H1 (cell line): ENCODE measurements around the gene DEFB129. TPM values are rescaled to one million over a fixed set of nuclear protein-coding genes. Genes with fewer than 3 reads are reported as not detected.

Experiments used
- CTCF ChIA-PET: fragments of 300-600 bp; sonication (Branson Sonifier 250); formaldehyde crosslinking; loops from one replicate; lab custom pipeline; 2021; ENCODE audit not compliant: partially characterized antibody; lab: Charles Lee
- POLR2A ChIA-PET: fragments of 300-600 bp; sonication (Branson Sonifier 250); formaldehyde crosslinking; loops from one replicate; lab custom pipeline; 2021; ENCODE audit warnings: inconsistent platforms; ENCODE audit not compliant: partially characterized antibody; lab: Charles Lee
- DNase-seq, 2 experiments: peaks; one replicate each; pipeline versions ENCODE4 v3.0.0 to v3.0.0-alpha.2; 2010 to 2022; ENCODE audit warnings: low spot score in 2 of 2, low read depth in 1 of 2, mixed read lengths in 1 of 2
- FAIRE-seq: peaks from 2 replicates; lab custom pipeline; 2011; peaks lifted over from hg19 to GRCh38; lab: Jason Lieb, UNC
- H2AFZ ChIP-seq: 2 replicates; pipeline ENCODE4 v1.8.1; 2012; ENCODE audit warnings: low read length, inconsistent platforms
- H2AK5ac ChIP-seq: 2 replicates; pipeline ENCODE4 v1.6.1; 2013; ENCODE audit warnings: low read depth, low read length
- H2BK120ac ChIP-seq: replicated peaks from 2 replicates; pipeline ENCODE3; 2013; ENCODE audit warnings: low read depth, low read length, inconsistent platforms
- H2BK12ac ChIP-seq: 2 replicates; pipeline ENCODE4 v1.6.1; 2013; ENCODE audit warnings: low read depth, low read length
- H2BK15ac ChIP-seq: 2 replicates; pipeline ENCODE4 v1.6.1; 2013; ENCODE audit warnings: low read length
- H2BK20ac ChIP-seq: 2 replicates; pipeline ENCODE4 v1.6.1; 2013; ENCODE audit warnings: low read length
- H2BK5ac ChIP-seq: 2 replicates; pipeline ENCODE4 v1.6.1; 2013; ENCODE audit warnings: low read depth, low read length
- H3K14ac ChIP-seq: 2 replicates; pipeline ENCODE4 v1.6.1; 2013; ENCODE audit warnings: inconsistent platforms; ENCODE audit not compliant: insufficient read length
- H3K18ac ChIP-seq: 2 replicates; pipeline ENCODE4 v1.6.1; 2013; ENCODE audit warnings: low read length; ENCODE audit errors: extremely low read depth
- H3K23ac ChIP-seq: 2 replicates; pipeline ENCODE4 v1.6.1; 2013; ENCODE audit warnings: inconsistent platforms; ENCODE audit not compliant: insufficient read length
- H3K23me2 ChIP-seq: 2 replicates; pipeline ENCODE4 v1.6.1; 2013; ENCODE audit warnings: low read depth, low read length
- H3K27ac ChIP-seq: 2 replicates; pipeline ENCODE4 v1.6.1; 2011; ENCODE audit warnings: low read depth, low read length, inconsistent platforms
- H3K27me3 ChIP-seq, 4 experiments: replicated peaks in 1 of 4; 1 replicate in 1 of 4; 2 replicates in 3 of 4; pipeline versions ENCODE4 v1.6.1 to v1.8.1; 2011 to 2013; ENCODE audit warnings: low read length in 3 of 4, mild to moderate bottlenecking in 3 of 4, inconsistent platforms in 2 of 4, mixed read lengths in 2 of 4, moderate library complexity in 1 of 4; ENCODE audit not compliant: control insufficient read depth in 3 of 4, insufficient read depth in 3 of 4; ENCODE audit errors: extremely low read depth in 1 of 4
- H3K36me3 ChIP-seq, 4 experiments: 2 replicates each; pipeline versions ENCODE4 v1.6.1 to v1.8.1; 2011 to 2013; ENCODE audit warnings: mild to moderate bottlenecking in 4 of 4, low read length in 3 of 4, moderate library complexity in 2 of 4, control low read depth in 1 of 4, inconsistent platforms in 1 of 4; ENCODE audit not compliant: insufficient read depth in 4 of 4, control insufficient read depth in 2 of 4
- H3K4ac ChIP-seq: replicated peaks from 2 replicates; pipeline ENCODE3; 2013; ENCODE audit warnings: low read length, low read depth, mixed read lengths, inconsistent platforms; ENCODE audit not compliant: insufficient read length
- H3K4me1 ChIP-seq, 4 experiments: replicated peaks in 1 of 4; 1 replicate in 1 of 4; 2 replicates in 3 of 4; pipeline versions ENCODE4 v1.6.1 to v1.8.1; 2011 to 2013; ENCODE audit warnings: low read length in 3 of 4, inconsistent platforms in 2 of 4, mixed read lengths in 1 of 4; ENCODE audit not compliant: insufficient read depth in 4 of 4, control insufficient read depth in 3 of 4
- H3K4me2 ChIP-seq, 2 experiments: 2 replicates each; pipeline versions ENCODE4 v1.6.1 to v1.8.1; 2011 to 2013; ENCODE audit warnings: low read depth in 2 of 2, low read length in 2 of 2, control low read depth in 1 of 2, inconsistent platforms in 1 of 2, mild to moderate bottlenecking in 1 of 2; ENCODE audit not compliant: insufficient read depth in 1 of 2
- H3K4me3 ChIP-seq, 4 experiments: fragments of 200-600, 300-600 bp in 1 of 4; sonication (generic), shearing (Covaris generic), sonication (Bioruptor Twin) in 1 of 4; 2 replicates each; pipeline versions ENCODE4 v1.5.1 to v1.8.1; 2011 to 2016; ENCODE audit warnings: low read length in 4 of 4, low read depth in 3 of 4, control low read depth in 2 of 4, inconsistent platforms in 2 of 4, mild to moderate bottlenecking in 2 of 4, mixed read lengths in 1 of 4, moderate library complexity in 1 of 4; ENCODE audit not compliant: insufficient read depth in 2 of 4; ENCODE audit errors: extremely low read depth in 1 of 4
- H3K56ac ChIP-seq: replicated peaks from 2 replicates; pipeline ENCODE3; 2013; ENCODE audit warnings: low read depth, mild to moderate bottlenecking, mixed read lengths, low read length, inconsistent platforms; ENCODE audit not compliant: insufficient read length
- H3K79me1 ChIP-seq: 2 replicates; pipeline ENCODE4 v1.6.1; 2013; ENCODE audit warnings: low read depth, low read length, control low read depth
- H3K79me2 ChIP-seq, 2 experiments: 2 replicates each; pipeline versions ENCODE4 v1.6.1 to v1.8.1; 2012 to 2013; ENCODE audit warnings: low read length in 2 of 2, mild to moderate bottlenecking in 2 of 2, inconsistent platforms in 1 of 2; ENCODE audit not compliant: insufficient read depth in 2 of 2, control insufficient read depth in 1 of 2
- H3K9ac ChIP-seq, 4 experiments: replicated peaks in 1 of 4; 1 replicate in 1 of 4; 2 replicates in 3 of 4; pipeline versions ENCODE4 v1.6.1 to v1.8.1; 2011 to 2013; ENCODE audit warnings: low read depth in 3 of 4, low read length in 3 of 4, control low read depth in 2 of 4, mild to moderate bottlenecking in 2 of 4, moderate library complexity in 2 of 4, inconsistent platforms in 1 of 4; ENCODE audit errors: extremely low read depth in 1 of 4
- H3K9me3 ChIP-seq, 2 experiments: 2 replicates each; pipeline versions ENCODE4 v1.6.1 to v1.8.1; 2012 to 2013; ENCODE audit warnings: mild to moderate bottlenecking in 2 of 2, moderate library complexity in 2 of 2, control low read depth in 1 of 2, inconsistent platforms in 1 of 2, low read depth in 1 of 2, low read length in 1 of 2, mixed read lengths in 1 of 2; ENCODE audit not compliant: insufficient read depth in 2 of 2
- H4K20me1 ChIP-seq, 2 experiments: replicated peaks in 1 of 2; 2 replicates each; pipeline versions ENCODE3 to v1.8.1; 2011 to 2013; ENCODE audit warnings: inconsistent platforms in 2 of 2, low read length in 2 of 2, mild to moderate bottlenecking in 1 of 2; ENCODE audit not compliant: insufficient read depth in 2 of 2, control insufficient read depth in 1 of 2
- H4K5ac ChIP-seq: 2 replicates; pipeline ENCODE4 v1.6.1; 2013; ENCODE audit warnings: low read length, low read depth, mixed read lengths, inconsistent platforms; ENCODE audit not compliant: insufficient read length
- H4K8ac ChIP-seq: 2 replicates; pipeline ENCODE4 v1.8.0; 2013; ENCODE audit warnings: mild to moderate bottlenecking, moderate library complexity, low read length, inconsistent platforms; ENCODE audit not compliant: insufficient read depth; ENCODE audit errors: extremely low read depth
- H4K91ac ChIP-seq: replicated peaks from 2 replicates; pipeline ENCODE3; 2013; ENCODE audit warnings: low read length, mixed read lengths, inconsistent platforms; ENCODE audit not compliant: insufficient read length
- BRCA1 ChIP-seq: IDR thresholded peaks from 2 replicates; pipeline ENCODE4 v1.6.1; 2012; ENCODE audit warnings: low read depth, low read length, improper control_type of control experiment
- CREB1 ChIP-seq: IDR thresholded peaks from 2 replicates; pipeline ENCODE4 v1.6.1; 2012; ENCODE audit warnings: inconsistent platforms
- EGR1 ChIP-seq: IDR thresholded peaks from 2 replicates; pipeline ENCODE4 v1.6.1; 2011; ENCODE audit warnings: low read depth, low read length, borderline replicate concordance
- JUN ChIP-seq: IDR thresholded peaks from 2 replicates; pipeline ENCODE4 v1.6.1; 2011; ENCODE audit warnings: low read depth, mild to moderate bottlenecking, improper control_type of control experiment, low read length
- KDM1A ChIP-seq: fragments of 200-600, 300-600 bp; sonication (generic); IDR thresholded peaks from 2 replicates; pipeline ENCODE4 v1.7.1; 2016; ENCODE audit warnings: mild to moderate bottlenecking, low read length, borderline replicate concordance
- SAP30 ChIP-seq: fragments of 300-600 bp; sonication (generic); IDR thresholded peaks from 2 replicates; pipeline ENCODE4 v1.7.1; 2012; ENCODE audit warnings: low read length, moderate library complexity, mild to moderate bottlenecking, inconsistent platforms; ENCODE audit not compliant: insufficient read depth, insufficient replicate concordance
- WGBS, 2 experiments: shearing (Covaris generic) in 1 of 2; methylation state at CpG; one replicate each; pipeline versions ENCODE4 v1.1.6 to v1.1.7; 2013 to 2015; ENCODE audit warnings: low lambda C conversion rate in 2 of 2, mixed read lengths in 2 of 2, inconsistent platforms in 1 of 2, low coverage in 1 of 2, missing lambda C conversion rate in 1 of 2; ENCODE audit not compliant: insufficient replicate concordance in 2 of 2, insufficient coverage in 1 of 2, insufficient read length in 1 of 2; ENCODE audit errors: extremely low coverage in 1 of 2, missing lambda C conversion rate in 1 of 2; 5-methylcytosine and 5-hydroxymethylcytosine counted together
- polyA plus RNA-seq, 7 experiments: library from polyadenylated mRNA; depleted of rRNA in 3 of 7; stranded (reverse) in 5 of 7; unstranded in 2 of 7; fragments of >200 nt in 5 of 7; fragments of 200-250 nt in 2 of 7; gene quantifications; 1 replicate in 5 of 7; 2 replicates in 1 of 7; 4 replicates in 1 of 7; pipeline versions ENCODE4 v1.2.1 to v1.2.3, GENCODE V29; 2011 to 2013; ENCODE audit warnings: missing spikeins in 2 of 7, mixed read lengths in 2 of 7
- total RNA-seq: library from RNA; stranded (reverse); fragmentation: NEBNext Ultra II Directional; extraction: Animal tissue kit (Norgen Biotek cat#: 25700); gene quantifications from 2 replicates; pipeline ENCODE4 v1.2.1, GENCODE V29; 2021

The DEFB129 gene
- total and polyA plus RNA-seq, 2 of the 8 experiments (the other 6 are each of a cell fraction or from before 2014, with no cell fraction given), result not detected

- no peak overlapping the region for H3K18ac ChIP-seq
- no peak overlapping the region for H2BK12ac ChIP-seq
- 59% methylated on average over 2 of the region's 2 CpGs; no CpG with 5 or more reads in 1 of the 2 experiments for WGBS, 2 experiments
- H3K27ac ChIP-seq, result no peak overlapping the region
- H3K14ac ChIP-seq, result no peak overlapping the region
- no peak overlapping the region for H3K4ac ChIP-seq
- peaks cover 25 to 58% (median 53%) of the 10 kb centered on the region in 4 experiments for H3K27me3 ChIP-seq
- no peak overlapping the region for H4K91ac ChIP-seq
- H2AFZ ChIP-seq, result no peak overlapping the region
- peaks cover 3% of the 10 kb centered on the region in 2 experiments for H4K20me1 ChIP-seq
- no peak overlapping the region for H2BK20ac ChIP-seq
- TF ChIP-seq BRCA1, result no peak
- no peak for TF ChIP-seq JUN
- TF ChIP-seq EGR1, result no peak
- no peak for TF ChIP-seq SAP30
- no peak for TF ChIP-seq KDM1A
- no peak for TF ChIP-seq CREB1
- H3K23me2 ChIP-seq, result peaks cover 2% of the 10 kb centered on the region; the same call in 1 of the 2 replicates
- 0 out of 8 replicates have a peak, but pooled peaks cover 0 to 2% (median 0%) of the 10 kb centered on the region in 4 experiments for H3K36me3 ChIP-seq
- POLR2A ChIA-PET, result no interaction called here
- FAIRE-seq (no peak), DNase-seq (no peak)
- H4K8ac ChIP-seq, result no peak overlapping the region
- H3K4me1 ChIP-seq, result 0 out of 7 replicates have a peak, but pooled peaks cover 0 to 2% (median 0%) of the 10 kb centered on the region in 4 experiments
- no peak overlapping the region for H3K4me2 ChIP-seq
- H2AK5ac ChIP-seq, result no peak overlapping the region
- H3K9ac ChIP-seq, result no peak overlapping the region
- no peak overlapping the region for H3K56ac ChIP-seq
- H3K23ac ChIP-seq, result no peak overlapping the region
- H3K9me3 ChIP-seq, result no peaks in the 10 kb centered on the region
- no peak overlapping the region for H4K5ac ChIP-seq
- no peak overlapping the region for H2BK15ac ChIP-seq
- no peaks in the 10 kb centered on the region for H3K79me2 ChIP-seq
- no peak overlapping the region for H3K4me3 ChIP-seq
- CTCF ChIA-PET, result interaction anchor here (1.2 to 1.5 kb wide), 2 partner anchors 10 to 14 kb away, joined by 3 to 9 read pairs; no protein-coding TSS in a partner anchor
- no peaks in the 10 kb centered on the region for H3K79me1 ChIP-seq
- no peak overlapping the region for H2BK5ac ChIP-seq
- no peak overlapping the region for H2BK120ac ChIP-seq
Observed at GRCh38 chr20:252801-253200, 25.7 kb downstream of the DEFB129 start.
